22Rv1 (cell line): ENCODE measurements around the gene CCDC97.

Source experiments
- ZFX ChIP-seq: fragments of 450-650 bp; IDR thresholded peaks from 2 replicates; pipeline ENCODE4 v1.6.1; 2017; ENCODE audit warnings: antibody characterized with exemption, borderline replicate concordance
- TF ChIP-seq, protein P1 (sequence below): fragments of 450-650 bp; IDR thresholded peaks from 2 replicates; pipeline ENCODE4 v1.5.1; 2017; ENCODE audit warnings: mild to moderate bottlenecking

DNA sequence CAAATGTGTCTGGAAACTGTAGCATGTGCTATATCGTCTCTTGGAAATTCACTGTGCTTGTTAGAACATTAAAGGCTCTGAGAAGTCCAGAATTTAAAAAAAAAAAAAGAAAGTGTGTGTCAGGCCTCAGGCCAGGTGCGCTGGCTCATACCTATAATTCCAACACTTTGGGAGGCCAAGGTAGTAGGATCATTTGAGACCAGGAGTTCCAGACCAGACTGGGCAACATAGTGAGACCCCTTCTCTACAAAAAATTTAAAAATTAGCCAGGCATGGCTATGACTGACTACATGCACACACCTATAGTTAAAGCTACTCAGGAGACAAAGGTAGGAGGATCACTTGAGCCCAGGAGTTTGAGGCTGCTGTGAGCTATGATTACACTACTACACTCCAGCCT lies 40.9 kb upstream of the CCDC97 start:
- TF ChIP-seq, protein P1, sequence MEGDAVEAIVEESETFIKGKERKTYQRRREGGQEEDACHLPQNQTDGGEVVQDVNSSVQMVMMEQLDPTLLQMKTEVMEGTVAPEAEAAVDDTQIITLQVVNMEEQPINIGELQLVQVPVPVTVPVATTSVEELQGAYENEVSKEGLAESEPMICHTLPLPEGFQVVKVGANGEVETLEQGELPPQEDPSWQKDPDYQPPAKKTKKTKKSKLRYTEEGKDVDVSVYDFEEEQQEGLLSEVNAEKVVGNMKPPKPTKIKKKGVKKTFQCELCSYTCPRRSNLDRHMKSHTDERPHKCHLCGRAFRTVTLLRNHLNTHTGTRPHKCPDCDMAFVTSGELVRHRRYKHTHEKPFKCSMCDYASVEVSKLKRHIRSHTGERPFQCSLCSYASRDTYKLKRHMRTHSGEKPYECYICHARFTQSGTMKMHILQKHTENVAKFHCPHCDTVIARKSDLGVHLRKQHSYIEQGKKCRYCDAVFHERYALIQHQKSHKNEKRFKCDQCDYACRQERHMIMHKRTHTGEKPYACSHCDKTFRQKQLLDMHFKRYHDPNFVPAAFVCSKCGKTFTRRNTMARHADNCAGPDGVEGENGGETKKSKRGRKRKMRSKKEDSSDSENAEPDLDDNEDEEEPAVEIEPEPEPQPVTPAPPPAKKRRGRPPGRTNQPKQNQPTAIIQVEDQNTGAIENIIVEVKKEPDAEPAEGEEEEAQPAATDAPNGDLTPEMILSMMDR: no peak
- no peak for TF ChIP-seq ZFX
